Kidney (tissue), 14 donors: ENCODE data around the gene KBTBD3. TPM values are rescaled to one million over a fixed set of nuclear protein-coding genes. Genes with fewer than 3 reads are reported as not detected.

ENCODE experiments used
- DNase-seq, 5 donors: peaks; one replicate each; pipeline ENCODE4 v3.0.0-alpha.2; 2013 to 2020
- FAIRE-seq: peaks from 2 replicates; lab custom pipeline; 2012; peaks lifted over from hg19 to GRCh38; lab: Jason Lieb, UNC
- H3K27ac ChIP-seq, 2 donors: one replicate each; pipeline ENCODE4 v1.7.0; 2013; ENCODE audit warnings: low read depth in 2 of 2, low read length in 2 of 2, inconsistent platforms in 1 of 2
- H3K27me3 ChIP-seq: one replicate; pipeline ENCODE4 v1.7.1; 2013; ENCODE audit warnings: low read length, inconsistent platforms; ENCODE audit not compliant: control insufficient read depth, insufficient read depth
- H3K36me3 ChIP-seq, 3 donors: one replicate each; pipeline versions ENCODE4 v1.7.0 to v1.7.1; 2013; ENCODE audit warnings: low read length in 3 of 3, control low read depth in 1 of 3, inconsistent platforms in 1 of 3; ENCODE audit not compliant: insufficient read depth in 3 of 3, control insufficient read depth in 2 of 3
- H3K4me1 ChIP-seq, 3 donors: one replicate each; pipeline versions ENCODE4 v1.7.0 to v1.7.1; 2013; ENCODE audit warnings: low read length in 3 of 3, inconsistent platforms in 1 of 3, low read depth in 1 of 3; ENCODE audit not compliant: control insufficient read depth in 2 of 3, insufficient read depth in 2 of 3
- H3K4me3 ChIP-seq, 3 donors: one replicate each; pipeline versions ENCODE4 v1.7.0 to v1.8.1; 2013; ENCODE audit warnings: low read length in 3 of 3, control low read depth in 1 of 3, inconsistent platforms in 1 of 3
- H3K9ac ChIP-seq, 3 donors: one replicate each; pipeline versions ENCODE4 v1.7.0 to v1.7.1; 2013; ENCODE audit warnings: low read length in 3 of 3, control low read depth in 1 of 3, inconsistent platforms in 1 of 3
- H3K9me3 ChIP-seq, 3 donors: one replicate each; pipeline versions ENCODE4 v1.7.0 to v1.7.1; 2013; ENCODE audit warnings: low read length in 3 of 3, control low read depth in 1 of 3, inconsistent platforms in 1 of 3; ENCODE audit not compliant: control insufficient read depth in 2 of 3, insufficient read depth in 1 of 3
- CTCF ChIP-seq: IDR thresholded peaks from 3 replicates; pipeline ENCODE4 v1.5.1; 2012; ENCODE audit warnings: mild to moderate bottlenecking, moderate library complexity, borderline replicate concordance; ENCODE audit not compliant: insufficient read depth; ENCODE audit errors: extremely low read depth
- intact Hi-C: fragments of 100-400 bp; cut with DNase I; formaldehyde crosslinking; loops from one replicate; pipeline ENCODE4 v1.11.1; 2022
- polyA plus RNA-seq: library from polyadenylated mRNA; stranded (reverse); fragments of 350-450 nt; fragmentation: Illumina TruSeq; extraction: RNeasy Lipid Tissue Mini Kit (QIAGEN cat#74804); gene quantifications from one replicate; pipeline ENCODE4 v1.2.3, GENCODE V29; 2014; ENCODE audit warnings: low read depth, low replicate concordance; ENCODE audit not compliant: insufficient read depth
- total RNA-seq: library from RNA; stranded (reverse); fragmentation: NEBNext Ultra II Directional; extraction: Animal tissue kit (Norgen Biotek cat#: 25700); gene quantifications from one replicate; pipeline ENCODE4 v1.2.1, GENCODE V29; 2021
- donor health status: control.
- donor health status: control.
- donor health status: control.
- donor health status: control.
- donor health status: control.
- donor health status: DM: yes; HTN: yes; CAD: no.
- donor health status: Normal renal cell carcinoma (clear cell type).

The KBTBD3 gene
- total and polyA plus RNA-seq, 2 donors from 2014 or later = 8.1 to 10.2 TPM

- no peak for TF ChIP-seq CTCF
Observed at GRCh38 chr11:106101819-106102218, 24.7 kb upstream of the KBTBD3 start.

GRCh38 chr11:106101370-106101769 lies 24.2 kb upstream of the KBTBD3 start:
- H3K27ac ChIP-seq = no peak overlapping the region
- no peaks in the 10 kb centered on the region for H3K27me3 ChIP-seq
- TF ChIP-seq CTCF = no peak
- FAIRE-seq = no peak
- H3K9ac ChIP-seq = no peak overlapping the region
- intact Hi-C loops = no loop called here
- no peaks in the 10 kb centered on the region for H3K4me1 ChIP-seq
- no peaks in the 10 kb centered on the region for H3K9me3 ChIP-seq
- peaks cover 0 to 26% (median 10%) of the 10 kb centered on the region in 3 donors for H3K36me3 ChIP-seq
- no peak overlapping the region for H3K4me3 ChIP-seq
- DNase-seq = no peak

More at GRCh38 chr11:106101819-106102218, 24.7 kb upstream of the KBTBD3 start:
- Histone ChIP-seq H3K27ac (no peak overlapping the region), H3K27me3 (no peaks in the 10 kb centered on the region), H3K4me1 (no peaks in the 10 kb centered on the region), H3K9ac (no peak overlapping the region), H3K9me3 (no peaks in the 10 kb centered on the region), H3K4me3 (no peak overlapping the region), H3K36me3 (peaks cover 0 to 22% (median 7%) of the 10 kb centered on the region in 3 donors)
- no peak for FAIRE-seq
- intact Hi-C loops = no loop called here
- no peak for DNase-seq

GRCh38 chr11:106098893-106099553 lies 21.9 kb upstream of the KBTBD3 start:
- Histone ChIP-seq H3K4me3 (no peak overlapping the region), H3K4me1 (no peaks in the 10 kb centered on the region), H3K9me3 (no peaks in the 10 kb centered on the region), H3K36me3 (peaks cover 0 to 33% (median 21%) of the 10 kb centered on the region in 3 donors), H3K9ac (no peak overlapping the region), H3K27me3 (no peaks in the 10 kb centered on the region), H3K27ac (no peak overlapping the region)
- DNase-seq = no peak
- intact Hi-C loops = no loop called here
- FAIRE-seq = no peak
- TF ChIP-seq CTCF = no peak
